ENCODE measurements around the gene KPNA6. TPM values are rescaled to one million over a fixed set of nuclear protein-coding genes. Genes with fewer than 3 reads are reported as not detected.

The KPNA6 gene
- total RNA-seq, 2 experiments from 2014 or later: 19.5 to 36.3 TPM

DNA sequence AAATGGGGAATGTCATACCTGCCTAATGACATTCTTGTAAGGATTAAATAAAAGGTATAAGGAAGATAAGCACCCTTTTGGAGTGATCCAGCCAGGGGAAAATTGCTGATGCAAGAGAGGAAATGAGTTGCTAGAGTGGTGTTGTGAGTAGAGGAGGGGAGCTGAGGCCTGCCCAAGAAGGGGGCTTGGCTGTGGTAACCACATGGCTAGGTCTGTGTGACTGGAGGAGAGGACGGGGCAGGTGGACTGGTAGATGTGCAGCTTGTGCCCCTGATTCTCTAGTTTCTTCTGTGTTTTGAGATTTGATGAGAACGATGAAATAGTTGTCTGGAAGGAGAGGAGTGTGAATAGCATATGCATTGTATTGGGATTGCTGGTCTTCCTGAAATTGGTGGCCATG lies 78.2 kb downstream of the KPNA6 start:
- TF ChIP-seq, protein P1, sequence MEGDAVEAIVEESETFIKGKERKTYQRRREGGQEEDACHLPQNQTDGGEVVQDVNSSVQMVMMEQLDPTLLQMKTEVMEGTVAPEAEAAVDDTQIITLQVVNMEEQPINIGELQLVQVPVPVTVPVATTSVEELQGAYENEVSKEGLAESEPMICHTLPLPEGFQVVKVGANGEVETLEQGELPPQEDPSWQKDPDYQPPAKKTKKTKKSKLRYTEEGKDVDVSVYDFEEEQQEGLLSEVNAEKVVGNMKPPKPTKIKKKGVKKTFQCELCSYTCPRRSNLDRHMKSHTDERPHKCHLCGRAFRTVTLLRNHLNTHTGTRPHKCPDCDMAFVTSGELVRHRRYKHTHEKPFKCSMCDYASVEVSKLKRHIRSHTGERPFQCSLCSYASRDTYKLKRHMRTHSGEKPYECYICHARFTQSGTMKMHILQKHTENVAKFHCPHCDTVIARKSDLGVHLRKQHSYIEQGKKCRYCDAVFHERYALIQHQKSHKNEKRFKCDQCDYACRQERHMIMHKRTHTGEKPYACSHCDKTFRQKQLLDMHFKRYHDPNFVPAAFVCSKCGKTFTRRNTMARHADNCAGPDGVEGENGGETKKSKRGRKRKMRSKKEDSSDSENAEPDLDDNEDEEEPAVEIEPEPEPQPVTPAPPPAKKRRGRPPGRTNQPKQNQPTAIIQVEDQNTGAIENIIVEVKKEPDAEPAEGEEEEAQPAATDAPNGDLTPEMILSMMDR (conservative IDR thresholded peaks at IDR 0.05; ENCODE audit: low read length): no peak
- no peak for TF ChIP-seq EZH2phosphoT487 (IDR thresholded peaks at IDR 0.05; ENCODE audit: borderline replicate concordance, low read depth, low read length)
- peaks cover 33% of the 10 kb centered on the region for H3K4me1 ChIP-seq (ENCODE audit: insufficient read depth, low read length, poor library complexity, severe bottlenecking)
- H4K20me1 ChIP-seq (ENCODE audit: insufficient read depth, low read length): peaks cover 12% of the 10 kb centered on the region
- ChIA-PET POLR2A (no interaction called here), CTCF (ENCODE audit: unreplicated experiment) (no interaction called here)
- no peak overlapping the region for H3K4me3 ChIP-seq (ENCODE audit: low read depth, low read length, poor library complexity, severe bottlenecking)
- no TSS peak for BruUV-seq (replicated peaks)
- peak overlapping the region; percentile 16 for H3K27ac ChIP-seq (ENCODE audit: low read depth, low read length, poor library complexity, severe bottlenecking)
- no peaks in the 10 kb centered on the region for H3K9me3 ChIP-seq (ENCODE audit: low read length)
- H3K36me3 ChIP-seq (ENCODE audit: insufficient read depth, low read length): peaks cover 93% of the 10 kb centered on the region
- H3K79me2 ChIP-seq (ENCODE audit: insufficient read depth, low read depth, low read length): peaks cover 58% of the 10 kb centered on the region
- H2AFZ ChIP-seq (ENCODE audit: low read length): no peak overlapping the region
- no peaks in the 10 kb centered on the region for H3K9me2 ChIP-seq (ENCODE audit: insufficient read depth, low read length)
- DNase-seq (ENCODE audit: low spot score): peak; percentile 43
- intact Hi-C loops (cut with micrococcal nuclease; ENCODE audit: unreplicated experiment): no loop called here
- peak overlapping the region; percentile 12; the same call in 1 of the 2 replicates for H3K4me2 ChIP-seq (ENCODE audit: low read length)

DNA sequence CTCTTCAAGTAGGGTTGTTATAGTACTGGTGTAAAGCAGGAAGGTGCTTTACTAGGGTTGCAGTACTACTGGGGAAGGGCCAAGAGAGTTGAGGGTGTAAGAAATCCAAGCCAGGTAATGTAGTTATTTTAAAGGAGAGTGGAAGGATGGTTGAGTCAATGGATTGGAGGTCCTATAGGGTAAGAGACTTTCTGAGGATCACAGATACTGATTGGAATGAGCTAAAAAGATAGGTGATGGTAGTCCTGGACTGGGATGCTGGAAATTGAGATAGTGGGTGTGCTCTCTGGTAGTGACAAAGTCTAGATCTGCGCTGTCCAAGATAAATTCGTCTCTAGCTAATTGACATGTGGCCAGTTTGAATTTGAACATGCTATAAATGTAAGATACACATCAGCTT lies 78.6 kb downstream of the KPNA6 start:
- H3K27ac ChIP-seq (ENCODE audit: low read depth, low read length, poor library complexity, severe bottlenecking): peak overlapping the region; percentile 16
- TF ChIP-seq, protein P1 (conservative IDR thresholded peaks at IDR 0.05; ENCODE audit: low read length): no peak
- no peak for TF ChIP-seq EZH2phosphoT487 (IDR thresholded peaks at IDR 0.05; ENCODE audit: borderline replicate concordance, low read depth, low read length)
- H4K20me1 ChIP-seq (ENCODE audit: insufficient read depth, low read length): peaks cover 8% of the 10 kb centered on the region
- no peak for DNase-seq (ENCODE audit: low spot score)
- no peak overlapping the region for H3K4me2 ChIP-seq (ENCODE audit: low read length)
- peaks cover 54% of the 10 kb centered on the region for H3K79me2 ChIP-seq (ENCODE audit: insufficient read depth, low read depth, low read length)
- POLR2A ChIA-PET: no interaction called here
- H3K9me3 ChIP-seq (ENCODE audit: low read length): no peaks in the 10 kb centered on the region
- H3K4me3 ChIP-seq (ENCODE audit: low read depth, low read length, poor library complexity, severe bottlenecking): no peak overlapping the region
- CTCF ChIA-PET (ENCODE audit: unreplicated experiment): no interaction called here
- H3K36me3 ChIP-seq (ENCODE audit: insufficient read depth, low read length): peaks cover 93% of the 10 kb centered on the region
- no peak overlapping the region for H2AFZ ChIP-seq (ENCODE audit: low read length)
- intact Hi-C loops (cut with micrococcal nuclease; ENCODE audit: unreplicated experiment): no loop called here
- peaks cover 29% of the 10 kb centered on the region for H3K4me1 ChIP-seq (ENCODE audit: insufficient read depth, low read length, poor library complexity, severe bottlenecking)
- no TSS peak for BruUV-seq (replicated peaks)
- no peaks in the 10 kb centered on the region for H3K9me2 ChIP-seq (ENCODE audit: insufficient read depth, low read length)

DNA sequence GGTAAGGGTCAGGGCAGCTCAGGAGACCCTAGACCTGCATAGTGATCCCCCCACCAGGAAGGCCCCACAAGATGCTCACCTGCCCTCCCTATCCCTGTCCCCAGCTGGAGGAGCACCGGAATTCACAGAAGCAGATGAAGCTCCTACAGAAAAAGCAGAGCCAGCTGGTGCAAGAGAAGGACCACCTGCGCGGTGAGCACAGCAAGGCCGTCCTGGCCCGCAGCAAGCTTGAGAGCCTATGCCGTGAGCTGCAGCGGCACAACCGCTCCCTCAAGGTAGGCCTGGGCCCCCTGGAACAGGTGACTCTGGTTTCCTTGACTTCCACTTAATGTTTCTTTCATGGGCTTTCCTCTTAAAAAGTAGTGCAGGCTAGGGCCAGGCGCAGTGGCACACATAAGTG lies 80.0 kb downstream of the KPNA6 start:
- H2AFZ ChIP-seq (ENCODE audit: low read length): no peak overlapping the region
- ChIA-PET POLR2A (no interaction called here), CTCF (ENCODE audit: unreplicated experiment) (no interaction called here)
- H3K4me3 ChIP-seq (ENCODE audit: low read depth, low read length, poor library complexity, severe bottlenecking): no peak overlapping the region
- no TSS peak for BruUV-seq (replicated peaks)
- no peaks in the 10 kb centered on the region for H3K9me3 ChIP-seq (ENCODE audit: low read length)
- H4K20me1 ChIP-seq (ENCODE audit: insufficient read depth, low read length): peaks cover 4% of the 10 kb centered on the region; the same call in 1 of the 2 replicates
- H3K79me2 ChIP-seq (ENCODE audit: insufficient read depth, low read depth, low read length): peaks cover 40% of the 10 kb centered on the region
- DNase-seq (ENCODE audit: low spot score): no peak
- no peak overlapping the region for H3K4me2 ChIP-seq (ENCODE audit: low read length)
- no peak overlapping the region for H3K27ac ChIP-seq (ENCODE audit: low read depth, low read length, poor library complexity, severe bottlenecking)
- intact Hi-C loops (cut with micrococcal nuclease; ENCODE audit: unreplicated experiment): no loop called here
- no peaks in the 10 kb centered on the region for H3K9me2 ChIP-seq (ENCODE audit: insufficient read depth, low read length)
- H3K4me1 ChIP-seq (ENCODE audit: insufficient read depth, low read length, poor library complexity, severe bottlenecking): peaks cover 21% of the 10 kb centered on the region
- TF ChIP-seq EZH2phosphoT487 (IDR thresholded peaks at IDR 0.05; ENCODE audit: borderline replicate concordance, low read depth, low read length): no peak
- TF ChIP-seq, protein P1 (conservative IDR thresholded peaks at IDR 0.05; ENCODE audit: low read length): no peak
- peaks cover 93% of the 10 kb centered on the region for H3K36me3 ChIP-seq (ENCODE audit: insufficient read depth, low read length)
